Frontal cortex (tissue), 4 donors: ENCODE results near the gene DICER1. TPM values are rescaled to one million over a fixed set of nuclear protein-coding genes. Genes with fewer than 3 reads are reported as not detected.

ENCODE experiments used
- DNase-seq, 2 donors: peaks; one replicate each; pipeline ENCODE4 v3.0.0; 2012; ENCODE audit warnings: low spot score in 2 of 2
- FAIRE-seq: peaks from 2 replicates; lab custom pipeline; 2012; peaks lifted over from hg19 to GRCh38; lab: Jason Lieb, UNC
- total RNA-seq: library from RNA; depleted of rRNA; stranded (reverse); fragments of >200 nt; gene quantifications from one replicate; pipeline ENCODE4 v1.2.3, GENCODE V29; 2014
- donor health status: control.
- donor health status: control.
- donor health status: control.

Gene DICER1
- total RNA-seq, 1 donor from 2014 or later, result 226 TPM

GRCh38 chr14:95066427-95066986 is 90.8 kb downstream of the DICER1 start:
- no peak for FAIRE-seq

GRCh38 chr14:95065411-95065810 is 91.9 kb downstream of the DICER1 start:
- FAIRE-seq, result no peak
- no peak for DNase-seq

More at GRCh38 chr14:95066427-95066986, 90.8 kb downstream of the DICER1 start:
- DNase-seq, result no peak

- FAIRE-seq, result no peak
- no peak for DNase-seq
Observed at GRCh38 chr14:95064734-95065133, 92.6 kb downstream of the DICER1 start.

- no peak for FAIRE-seq
- no peak for DNase-seq
Observed at GRCh38 chr14:95064256-95064655, 93.1 kb downstream of the DICER1 start.

GRCh38 chr14:95063391-95063790 is 93.9 kb downstream of the DICER1 start:
- no peak for DNase-seq
- FAIRE-seq, result no peak

GRCh38 chr14:95062946-95063345 is 94.4 kb downstream of the DICER1 start:
- DNase-seq, result no peak
- no peak for FAIRE-seq

GRCh38 chr14:95062220-95062619 is 95.1 kb downstream of the DICER1 start:
- no peak for DNase-seq
- no peak for FAIRE-seq

- no peak for FAIRE-seq
- no peak for DNase-seq
Observed at GRCh38 chr14:95061317-95062093, 95.8 kb downstream of the DICER1 start.

GRCh38 chr14:95059126-95059525 is 98.2 kb downstream of the DICER1 start:
- FAIRE-seq (no peak), DNase-seq (no peak)

GRCh38 chr14:95058491-95058890 is 98.8 kb downstream of the DICER1 start:
- FAIRE-seq (no peak), DNase-seq (no peak)

GRCh38 chr14:95057851-95058250 is 99.5 kb downstream of the DICER1 start:
- FAIRE-seq, result no peak

GRCh38 chr14:95057147-95057546 is 100.2 kb downstream of the DICER1 start:
- no peak for FAIRE-seq

More at GRCh38 chr14:95057851-95058250, 99.5 kb downstream of the DICER1 start:
- DNase-seq, result no peak

GRCh38 chr14:95056476-95056875 is 100.9 kb downstream of the DICER1 start:
- FAIRE-seq, result no peak
- DNase-seq, result no peak

More at GRCh38 chr14:95057147-95057546, 100.2 kb downstream of the DICER1 start:
- no peak for DNase-seq

GRCh38 chr14:95055318-95055717 is 102.0 kb downstream of the DICER1 start:
- no peak for FAIRE-seq
- DNase-seq, result no peak

- DNase-seq, result no peak
Observed at GRCh38 chr14:95054346-95055280, 102.7 kb downstream of the DICER1 start.

GRCh38 chr14:95052016-95052585 is 105.2 kb downstream of the DICER1 start:
- FAIRE-seq (no peak), DNase-seq (no peak)

More at GRCh38 chr14:95054346-95055280, 102.7 kb downstream of the DICER1 start:
- no peak for FAIRE-seq

- FAIRE-seq, result no peak
- no peak for DNase-seq
Observed at GRCh38 chr14:95049952-95050351, 107.4 kb downstream of the DICER1 start.

- FAIRE-seq, result no peak
Observed at GRCh38 chr14:95048771-95049312, 108.5 kb downstream of the DICER1 start.

GRCh38 chr14:95047754-95048153 is 109.6 kb downstream of the DICER1 start:
- no peak for DNase-seq
- no peak for FAIRE-seq

More at GRCh38 chr14:95048771-95049312, 108.5 kb downstream of the DICER1 start:
- DNase-seq, result no peak
